HepG2 (cell line): ENCODE measurements around the gene KIZ. TPM values are rescaled to one million over a fixed set of nuclear protein-coding genes. Genes with fewer than 3 reads are reported as not detected.

Experiments
- CREB1 ChIP-seq, 2 experiments: fragments of 450-650 bp in 1 of 2; IDR thresholded peaks; 2 replicates each; pipeline ENCODE4 v1.6.1; 2016 to 2017; ENCODE audit warnings: control low read depth in 1 of 2, mild to moderate bottlenecking in 1 of 2, missing compliant biosample characterization in 1 of 2, missing genetic modification characterization in 1 of 2
- DBP ChIP-seq: sonication (generic); formaldehyde crosslinking; IDR thresholded peaks from 2 replicates; pipeline ENCODE4 v1.4.0; 2020; ENCODE audit warnings: missing genetic modification reagents; ENCODE audit errors: not compliant biosample characterization
- FIP1L1 ChIP-seq: fragments of 200-400 bp; formaldehyde crosslinking; IDR thresholded peaks from 2 replicates; pipeline ENCODE4 v1.6.1; 2018; ENCODE audit warnings: low read depth, mild to moderate bottlenecking, low read length, moderate library complexity, borderline replicate concordance; ENCODE audit not compliant: insufficient read depth
- GATA4 ChIP-seq: sonication (generic); IDR thresholded peaks from 2 replicates; pipeline ENCODE4 v1.6.1; 2016; ENCODE audit warnings: antibody characterized with exemption, low read depth, borderline replicate concordance
- GATAD1 ChIP-seq: IDR thresholded peaks from 2 replicates; pipeline ENCODE4 v1.6.1; 2016; ENCODE audit warnings: missing genetic modification reagents, missing compliant biosample characterization
- HNRNPUL1 ChIP-seq: fragments of 200-400 bp; formaldehyde crosslinking; IDR thresholded peaks from 2 replicates; pipeline ENCODE4 v1.6.1; 2017; ENCODE audit warnings: low read depth, mild to moderate bottlenecking, low read length, moderate library complexity
- JUN ChIP-seq: sonication (generic); formaldehyde crosslinking; IDR thresholded peaks from 2 replicates; pipeline ENCODE4 v1.4.0; 2020; ENCODE audit warnings: mild to moderate bottlenecking, missing genetic modification reagents
- MIER2 ChIP-seq: IDR thresholded peaks from 2 replicates; pipeline ENCODE4 v1.6.1; 2016; ENCODE audit warnings: missing biosample characterization, missing genetic modification reagents
- MTA1 ChIP-seq: sonication (generic); formaldehyde crosslinking; IDR thresholded peaks from 2 replicates; pipeline ENCODE4 v1.4.0; 2020; ENCODE audit warnings: missing genetic modification reagents, mild to moderate bottlenecking, borderline replicate concordance
- RBAK ChIP-seq: sonication (generic); formaldehyde crosslinking; IDR thresholded peaks from 2 replicates; pipeline ENCODE4 v1.5.1; 2020; ENCODE audit warnings: mild to moderate bottlenecking, missing genetic modification reagents
- SNAPC4 ChIP-seq: sonication (generic); formaldehyde crosslinking; IDR thresholded peaks from 2 replicates; pipeline ENCODE4 v1.4.0; 2020; ENCODE audit warnings: mild to moderate bottlenecking, missing genetic modification reagents
- SOX13 ChIP-seq, 3 experiments: fragments of 450-650 bp in 1 of 3; sonication (generic) in 1 of 3; formaldehyde crosslinking in 1 of 3; IDR thresholded peaks in 2 of 3; conservative IDR thresholded peaks in 1 of 3; 2 replicates each; pipeline versions ENCODE4 v1.5.0 to v1.6.1; 2016 to 2020; ENCODE audit warnings: antibody characterized with exemption in 1 of 3, mild to moderate bottlenecking in 1 of 3, missing compliant biosample characterization in 1 of 3, missing genetic modification reagents in 1 of 3, moderate library complexity in 1 of 3
- TFE3 ChIP-seq: IDR thresholded peaks from 2 replicates; pipeline ENCODE4 v1.6.1; 2016
- TOPORS ChIP-seq: sonication (generic); formaldehyde crosslinking; IDR thresholded peaks from 2 replicates; pipeline ENCODE4 v1.8.0; 2023; ENCODE audit warnings: mild to moderate bottlenecking, missing genetic modification reagents
- ZFP1 ChIP-seq: IDR thresholded peaks from 2 replicates; pipeline ENCODE4 v1.6.1; 2016
- ZMYM3 ChIP-seq: sonication (generic); formaldehyde crosslinking; IDR thresholded peaks from 2 replicates; pipeline ENCODE4 v1.5.1; 2020; ENCODE audit warnings: mild to moderate bottlenecking, missing genetic modification reagents
- ZNF234 ChIP-seq: sonication (generic); formaldehyde crosslinking; conservative IDR thresholded peaks from 2 replicates; pipeline ENCODE4 v1.5.1; 2020; ENCODE audit warnings: mild to moderate bottlenecking, missing genetic modification reagents
- ZNF282 ChIP-seq: fragments of 450-650 bp; IDR thresholded peaks from 2 replicates; pipeline ENCODE4 v1.6.1; 2018; ENCODE audit not compliant: partially characterized antibody
- ZNF337 ChIP-seq: sonication (generic); formaldehyde crosslinking; IDR thresholded peaks from 2 replicates; pipeline ENCODE4 v1.5.1; 2020; ENCODE audit warnings: missing genetic modification reagents, low read depth, mild to moderate bottlenecking, borderline replicate concordance
- ZNF382 ChIP-seq: sonication (generic); formaldehyde crosslinking; IDR thresholded peaks from 2 replicates; pipeline ENCODE4 v1.5.0; 2020; ENCODE audit warnings: missing genetic modification reagents, mild to moderate bottlenecking, borderline replicate concordance
- ZNF569 ChIP-seq: sonication (generic); formaldehyde crosslinking; IDR thresholded peaks from 2 replicates; pipeline ENCODE4 v1.5.0; 2020; ENCODE audit warnings: mild to moderate bottlenecking, missing genetic modification reagents, moderate library complexity, borderline replicate concordance
- ZNF841 ChIP-seq: sonication (generic); formaldehyde crosslinking; IDR thresholded peaks from 2 replicates; pipeline ENCODE4 v1.8.1; 2023; ENCODE audit warnings: missing genetic modification reagents, borderline replicate concordance
- ZSCAN25 ChIP-seq: sonication (generic); formaldehyde crosslinking; IDR thresholded peaks from 2 replicates; pipeline ENCODE4 v1.8.0; 2022; ENCODE audit warnings: mild to moderate bottlenecking, missing genetic modification reagents
- ZSCAN30 ChIP-seq: sonication (generic); formaldehyde crosslinking; IDR thresholded peaks from 2 replicates; pipeline ENCODE4 v1.5.0; 2020; ENCODE audit warnings: mild to moderate bottlenecking, missing genetic modification reagents
- polyA plus RNA-seq, 8 experiments: library from polyadenylated mRNA; depleted of rRNA in 3 of 8; stranded (reverse) in 7 of 8; unstranded in 1 of 8; fragments of >200 nt; fragmentation: Illumina TruSeq in 4 of 8; extraction: Trizol in 4 of 8; gene quantifications; 2 replicates each; pipeline versions ENCODE4 v1.2.1 to v1.2.3, GENCODE V29; 2011 to 2016; ENCODE audit warnings: low read depth in 4 of 8, missing spikeins in 1 of 8, mixed read lengths in 1 of 8; ENCODE audit not compliant: insufficient read depth in 1 of 8
- total RNA-seq, 5 experiments: library from RNA; depleted of rRNA; stranded (reverse); fragments of >200 nt; fragmentation: Illumina TruSeq; extraction: Trizol; gene quantifications; 2 replicates each; pipeline ENCODE4 v1.2.3, GENCODE V29; 2016; ENCODE audit warnings: low read depth in 1 of 5

The KIZ gene
- total and polyA plus RNA-seq, 2 of the 13 experiments (the other 11 are each of a cell fraction or from before 2014, with no cell fraction given) = 46.3 to 114 TPM

- TF ChIP-seq SNAPC4 (no peak), ZMYM3 (no peak), ZSCAN25 (no peak), MIER2 (CRISPR knock-in tag) (no peak), GATA4 (peak; percentile 96), ZNF841 (no peak), MTA1 (CRISPR knock-in tag) (no peak), ZNF234 (no peak), ZNF382 (CRISPR knock-in tag) (no peak), JUN (CRISPR knock-in tag) (peak; percentile 86), ZSCAN30 (no peak), HNRNPUL1 (no peak), TOPORS (CRISPR knock-in tag) (no peak), FIP1L1 (no peak), GATAD1 (CRISPR knock-in tag) (no peak), TFE3 (CRISPR knock-in tag) (peak; percentile 67; the same call in 1 of the 2 replicates), ZFP1 (CRISPR knock-in tag) (no peak), ZNF337 (CRISPR knock-in tag) (no peak), CREB1 (IDR thresholded peaks at IDR 0.05) (peak; percentile 93), CREB1 (CRISPR knock-in tag; IDR thresholded peaks at IDR 0.05) (peak; percentile 73; the same call in 1 of the 2 replicates), DBP (CRISPR knock-in tag) (no peak), RBAK (no peak), ZNF569 (CRISPR knock-in tag) (no peak), ZNF282 (no peak), SOX13 (IDR thresholded peaks at IDR 0.05) (peak; percentile 87), SOX13 (CRISPR knock-in tag; conservative IDR thresholded peaks at IDR 0.05 in 1 of 2, IDR thresholded peaks at IDR 0.05 in 1 of 2) (peak in 1 of 2 experiments; percentile 91; a peak in 2 of 4 replicates)
Measured at GRCh38 chr20:21077809-21078345, 48.0 kb upstream of the KIZ start (continued).
